Mucosa of gallbladder (tissue), 1 donor: ENCODE data around the gene TTC9C. TPM values are rescaled to one million over a fixed set of nuclear protein-coding genes. Genes with fewer than 3 reads are reported as not detected.
"Not testable (repeated sequence)": the region's sequence is repeated elsewhere in the genome, so short reads cannot be mapped to it uniquely, and the experiment has no call there.

Experiments used
- DNase-seq: peaks from one replicate; pipeline ENCODE4 v3.0.0-alpha.2; 2020; ENCODE audit warnings: low spot score
- total RNA-seq: library from RNA; stranded (reverse); gene quantifications from one replicate; pipeline ENCODE4 v1.2.1, GENCODE V29; 2021
- donor health status: DM: no; HTN: no; CAD: no.

Gene TTC9C
- total RNA-seq, 1 donor from 2014 or later = 38.9 TPM

GRCh38 chr11:62752177-62752785 is 24.0 kb downstream of the TTC9C start:
- no peak for DNase-seq

GRCh38 chr11:62752994-62753735 is 24.9 kb downstream of the TTC9C start:
- no peak for DNase-seq

GRCh38 chr11:62753736-62754603 is 25.7 kb downstream of the TTC9C start, which contains the start of gene ZBTB3:
Gene ZBTB3, minus strand, starts transcription at chr11:62754160. Its CDS starts 496 bp downstream, at chr11:62753664.
- peak; percentile 98 for DNase-seq

GRCh38 chr11:62755086-62755615 is 26.9 kb downstream of the TTC9C start:
- no peak for DNase-seq

GRCh38 chr11:62757846-62758788 is 29.8 kb downstream of the TTC9C start:
- DNase-seq = no peak

GRCh38 chr11:62760867-62761227 is 32.6 kb downstream of the TTC9C start:
- not testable (repeated sequence) for DNase-seq

- no peak for DNase-seq
Observed at GRCh38 chr11:62770778-62771143, 42.5 kb downstream of the TTC9C start.

GRCh38 chr11:62771144-62772021 is 43.1 kb downstream of the TTC9C start, which contains the start of gene TAF6L:
Gene TAF6L, plus strand, starts transcription at chr11:62771396. Its CDS starts 4,388 bp downstream, at chr11:62775784.
- DNase-seq = peak; percentile 98

GRCh38 chr11:62774407-62774806 is 46.1 kb downstream of the TTC9C start:
- no peak for DNase-seq

- DNase-seq = no peak
Observed at GRCh38 chr11:62775646-62776045, 47.4 kb downstream of the TTC9C start.

- DNase-seq = no peak
Observed at GRCh38 chr11:62777389-62777788, 49.1 kb downstream of the TTC9C start.

GRCh38 chr11:62778441-62778840 is 50.2 kb downstream of the TTC9C start:
- DNase-seq = no peak

GRCh38 chr11:62782753-62783152 is 54.5 kb downstream of the TTC9C start:
- no peak for DNase-seq

GRCh38 chr11:62786318-62787004 is 58.2 kb downstream of the TTC9C start:
- peak; percentile 89 for DNase-seq

- DNase-seq = peak; percentile 99
Observed at GRCh38 chr11:62787005-62787759, 58.9 kb downstream of the TTC9C start, which contains the start of gene TMEM179B. Gene TMEM179B, plus strand, starts transcription at chr11:62787402. Its CDS starts 30 bp downstream, at chr11:62787432.
